CD14-positive monocyte (primary cell): Measurements from ENCODE around the gene LPXN. TPM values are rescaled to one million over a fixed set of nuclear protein-coding genes. Genes with fewer than 3 reads are reported as not detected.

Experiments
- DNase-seq, 3 donors: peaks; one replicate each; pipeline ENCODE4 v3.0.0-alpha.2; 2011 to 2022
- H2AFZ ChIP-seq: 2 replicates; pipeline ENCODE4 v1.6.0; 2012; ENCODE audit warnings: mild to moderate bottlenecking, low read depth, low read length, inconsistent platforms; ENCODE audit not compliant: insufficient read depth, poor library complexity, severe bottlenecking
- H3K27ac ChIP-seq, 2 donors: 1 replicate in 1 of 2; 2 replicates in 1 of 2; pipeline ENCODE4 v1.5.1; 2012 to 2013; ENCODE audit warnings: low read length in 2 of 2, control low read depth in 1 of 2, inconsistent platforms in 1 of 2, low read depth in 1 of 2, mild to moderate bottlenecking in 1 of 2
- H3K27me3 ChIP-seq, 2 donors: one replicate each; pipeline versions ENCODE4 v1.6.0 to v1.6.1; 2011 to 2013; ENCODE audit warnings: low read length in 2 of 2; ENCODE audit not compliant: control insufficient read depth in 2 of 2, insufficient read depth in 2 of 2
- H3K36me3 ChIP-seq, 2 donors: replicated peaks in 1 of 2; 1 replicate in 1 of 2; 2 replicates in 1 of 2; pipeline versions ENCODE4 v1.5.1 to v1.6.1; 2012 to 2013; ENCODE audit warnings: low read length in 2 of 2, control low read depth in 1 of 2, inconsistent platforms in 1 of 2, mild to moderate bottlenecking in 1 of 2; ENCODE audit not compliant: insufficient read depth in 2 of 2, control insufficient read depth in 1 of 2
- H3K4me1 ChIP-seq, 2 donors: 1 replicate in 1 of 2; 2 replicates in 1 of 2; pipeline versions ENCODE4 v1.5.1 to v1.6.1; 2012 to 2013; ENCODE audit warnings: low read length in 2 of 2, control low read depth in 1 of 2, inconsistent platforms in 1 of 2, mild to moderate bottlenecking in 1 of 2, moderate library complexity in 1 of 2; ENCODE audit not compliant: insufficient read depth in 2 of 2, control insufficient read depth in 1 of 2
- H3K4me2 ChIP-seq: replicated peaks from 2 replicates; pipeline ENCODE3; 2012; ENCODE audit warnings: low read length, moderate library complexity, mild to moderate bottlenecking; ENCODE audit not compliant: poor library complexity, severe bottlenecking; ENCODE audit errors: extremely low read depth
- H3K4me3 ChIP-seq, 3 experiments: fragments of 200-600 bp in 1 of 3; sonication (generic) in 1 of 3; replicated peaks in 1 of 3; 1 replicate in 2 of 3; 2 replicates in 1 of 3; pipeline ENCODE4 v1.5.1; 2011 to 2013; ENCODE audit warnings: low read length in 3 of 3, mild to moderate bottlenecking in 3 of 3, control low read depth in 2 of 3, low read depth in 2 of 3, inconsistent platforms in 1 of 3, moderate library complexity in 1 of 3
- H3K79me2 ChIP-seq: 2 replicates; pipeline ENCODE4 v1.6.0; 2012; ENCODE audit warnings: mild to moderate bottlenecking, control low read depth, inconsistent platforms, low read length, moderate library complexity; ENCODE audit not compliant: insufficient read depth
- H3K9ac ChIP-seq: 2 replicates; pipeline ENCODE4 v1.6.0; 2017; ENCODE audit warnings: low read length, mild to moderate bottlenecking; ENCODE audit not compliant: insufficient read depth, poor library complexity, severe bottlenecking
- H3K9me3 ChIP-seq, 2 donors: replicated peaks in 1 of 2; 1 replicate in 1 of 2; 2 replicates in 1 of 2; pipeline versions ENCODE4 v1.5.1 to v1.6.1; 2012 to 2013; ENCODE audit warnings: low read length in 2 of 2, control low read depth in 1 of 2; ENCODE audit not compliant: control insufficient read depth in 1 of 2, insufficient read depth in 1 of 2
- H4K20me1 ChIP-seq: 2 replicates; pipeline ENCODE4 v1.6.0; 2012; ENCODE audit warnings: mild to moderate bottlenecking, low read length, control low read depth, moderate library complexity; ENCODE audit not compliant: insufficient read depth
- H3K27ac Mint-ChIP-seq, 7 donors: one replicate each; pipeline ENCODE4 v1.8.0; 2020; ENCODE audit warnings: mild to moderate bottlenecking in 7 of 7, mixed read lengths in 7 of 7, moderate library complexity in 6 of 7, inconsistent platforms in 2 of 7
- H3K27me3 Mint-ChIP-seq, 3 donors: one replicate each; pipeline ENCODE4 v1.8.0; 2021 to 2022; ENCODE audit warnings: low read depth in 3 of 3, mild to moderate bottlenecking in 3 of 3, mixed read lengths in 3 of 3, moderate library complexity in 3 of 3, inconsistent platforms in 1 of 3
- H3K36me3 Mint-ChIP-seq, 2 donors: one replicate each; pipeline ENCODE4 v1.8.0; 2020; ENCODE audit warnings: mixed read lengths in 2 of 2, inconsistent platforms in 1 of 2, mild to moderate bottlenecking in 1 of 2
- H3K4me1 Mint-ChIP-seq: one replicate; pipeline ENCODE4 v1.8.0; 2020; ENCODE audit warnings: mild to moderate bottlenecking, mixed read lengths
- H3K4me3 Mint-ChIP-seq, 2 donors: one replicate each; pipeline ENCODE4 v1.8.0; 2020; ENCODE audit warnings: mild to moderate bottlenecking in 2 of 2, mixed read lengths in 2 of 2, moderate library complexity in 1 of 2
- H3K9me3 Mint-ChIP-seq, 7 donors: one replicate each; pipeline ENCODE4 v1.8.0; 2020 to 2022; ENCODE audit warnings: mixed read lengths in 7 of 7, mild to moderate bottlenecking in 6 of 7, moderate library complexity in 6 of 7, inconsistent platforms in 2 of 7
- WGBS: methylation state at CpG from one replicate; pipeline ENCODE4 v1.1.5; 2013; ENCODE audit warnings: missing lambda C conversion rate; ENCODE audit not compliant: insufficient coverage; 5-methylcytosine and 5-hydroxymethylcytosine counted together
- intact Hi-C, 2 donors: fragments of 100-400 bp; cut with micrococcal nuclease; formaldehyde crosslinking; loops; one replicate each; pipeline versions ENCODE4 v1.15.0 to v1.15.1; 2023
- polyA plus RNA-seq, 3 donors: library from polyadenylated mRNA; depleted of rRNA in 1 of 3; unstranded in 2 of 3; stranded (reverse) in 1 of 3; fragments of 300-500 nt in 2 of 3; fragments of >200 nt in 1 of 3; fragmentation: Illumina TruSeq in 2 of 3; gene quantifications; 1 replicate in 2 of 3; 2 replicates in 1 of 3; pipeline ENCODE4 v1.2.3, GENCODE V29; 2012 to 2021
- TF ChIP-seq, protein P1 (sequence below): fragments of 200-600 bp; IDR thresholded peaks from one replicate; pipeline ENCODE4 v1.8.0; 2022; ENCODE audit warnings: antibody characterized with exemption, mild to moderate bottlenecking

The LPXN gene
- polyA plus RNA-seq, 3 donors: 81.3 to 133 (median 101) TPM

GRCh38 chr11:58524232-58525036 lies 51.2 kb downstream of the LPXN start:
- Histone ChIP-seq H3K79me2 (no peaks in the 10 kb centered on the region), H3K9me3 (no peaks in the 10 kb centered on the region), H3K4me2 (peak overlapping the region; percentile 79), H3K27ac (peak overlapping the region; percentile 23 to 66), H3K4me3 (peak overlapping the region; percentile 15 to 64 (median 48)), H3K9ac (no peak overlapping the region), H3K4me1 (peaks cover 30 to 38% of the 10 kb centered on the region in 2 donors), H3K27me3 (no peaks in the 10 kb centered on the region), H2AFZ (no peak overlapping the region), H3K36me3 (peaks cover 19 to 26% of the 10 kb centered on the region in 2 donors), H4K20me1 (peaks cover 7% of the 10 kb centered on the region)
- peaks cover 36% of the 10 kb centered on the region for H3K4me1 Mint-ChIP-seq
- H3K4me3 Mint-ChIP-seq: peak overlapping the region; percentile 56 to 82
- intact Hi-C loops: no loop called here
- TF ChIP-seq, protein P1, sequence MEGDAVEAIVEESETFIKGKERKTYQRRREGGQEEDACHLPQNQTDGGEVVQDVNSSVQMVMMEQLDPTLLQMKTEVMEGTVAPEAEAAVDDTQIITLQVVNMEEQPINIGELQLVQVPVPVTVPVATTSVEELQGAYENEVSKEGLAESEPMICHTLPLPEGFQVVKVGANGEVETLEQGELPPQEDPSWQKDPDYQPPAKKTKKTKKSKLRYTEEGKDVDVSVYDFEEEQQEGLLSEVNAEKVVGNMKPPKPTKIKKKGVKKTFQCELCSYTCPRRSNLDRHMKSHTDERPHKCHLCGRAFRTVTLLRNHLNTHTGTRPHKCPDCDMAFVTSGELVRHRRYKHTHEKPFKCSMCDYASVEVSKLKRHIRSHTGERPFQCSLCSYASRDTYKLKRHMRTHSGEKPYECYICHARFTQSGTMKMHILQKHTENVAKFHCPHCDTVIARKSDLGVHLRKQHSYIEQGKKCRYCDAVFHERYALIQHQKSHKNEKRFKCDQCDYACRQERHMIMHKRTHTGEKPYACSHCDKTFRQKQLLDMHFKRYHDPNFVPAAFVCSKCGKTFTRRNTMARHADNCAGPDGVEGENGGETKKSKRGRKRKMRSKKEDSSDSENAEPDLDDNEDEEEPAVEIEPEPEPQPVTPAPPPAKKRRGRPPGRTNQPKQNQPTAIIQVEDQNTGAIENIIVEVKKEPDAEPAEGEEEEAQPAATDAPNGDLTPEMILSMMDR: peak; percentile 96
- H3K9me3 Mint-ChIP-seq: no peaks in the 10 kb centered on the region
- WGBS: 0% methylated on average over 2 of the region's 7 CpGs
- peak; percentile 32 to 66 (median 50) for DNase-seq
- peak overlapping the region; percentile 74 to 90 (median 84) for H3K27ac Mint-ChIP-seq
- peaks cover 26 to 30% of the 10 kb centered on the region in 2 donors for H3K36me3 Mint-ChIP-seq
- peaks cover 0 to 5% (median 0%) of the 10 kb centered on the region in 3 donors for H3K27me3 Mint-ChIP-seq

GRCh38 chr11:58513747-58514367 lies 61.8 kb downstream of the LPXN start:
- Mint-ChIP-seq H3K9me3 (no peaks in the 10 kb centered on the region), H3K27ac (no peak overlapping the region), H3K4me3 (no peak overlapping the region), H3K27me3 (peaks cover 3% of the 10 kb centered on the region in 3 donors), H3K36me3 (no peaks in the 10 kb centered on the region), H3K4me1 (peaks cover 1% of the 10 kb centered on the region)
- Histone ChIP-seq H4K20me1 (no peaks in the 10 kb centered on the region), H3K27me3 (no peaks in the 10 kb centered on the region), H3K36me3 (no peaks in the 10 kb centered on the region), H3K4me2 (no peak overlapping the region), H3K27ac (no peak overlapping the region), H3K79me2 (no peaks in the 10 kb centered on the region), H3K4me1 (no peaks in the 10 kb centered on the region), H3K4me3 (no peak overlapping the region), H2AFZ (no peak overlapping the region), H3K9ac (no peak overlapping the region), H3K9me3 (no peaks in the 10 kb centered on the region)
- WGBS: 81% methylated on average over 2 of the region's 5 CpGs
- TF ChIP-seq, protein P1: peak; percentile 39
- DNase-seq: peak in 1 of 3 donors; percentile 21
- intact Hi-C loops: no loop called here
